GM21723 (cell line): ENCODE data around the gene CRABP1.

Source experiments
- ATAC-seq: cut with Tn5 transposase; IDR thresholded peaks from one replicate; pipeline ENCODE4 v1.9.1; 2021; ENCODE audit warnings: mild to moderate bottlenecking, moderate library complexity; ENCODE audit not compliant: unreplicated experiment

CRABP1 gene

DNA sequence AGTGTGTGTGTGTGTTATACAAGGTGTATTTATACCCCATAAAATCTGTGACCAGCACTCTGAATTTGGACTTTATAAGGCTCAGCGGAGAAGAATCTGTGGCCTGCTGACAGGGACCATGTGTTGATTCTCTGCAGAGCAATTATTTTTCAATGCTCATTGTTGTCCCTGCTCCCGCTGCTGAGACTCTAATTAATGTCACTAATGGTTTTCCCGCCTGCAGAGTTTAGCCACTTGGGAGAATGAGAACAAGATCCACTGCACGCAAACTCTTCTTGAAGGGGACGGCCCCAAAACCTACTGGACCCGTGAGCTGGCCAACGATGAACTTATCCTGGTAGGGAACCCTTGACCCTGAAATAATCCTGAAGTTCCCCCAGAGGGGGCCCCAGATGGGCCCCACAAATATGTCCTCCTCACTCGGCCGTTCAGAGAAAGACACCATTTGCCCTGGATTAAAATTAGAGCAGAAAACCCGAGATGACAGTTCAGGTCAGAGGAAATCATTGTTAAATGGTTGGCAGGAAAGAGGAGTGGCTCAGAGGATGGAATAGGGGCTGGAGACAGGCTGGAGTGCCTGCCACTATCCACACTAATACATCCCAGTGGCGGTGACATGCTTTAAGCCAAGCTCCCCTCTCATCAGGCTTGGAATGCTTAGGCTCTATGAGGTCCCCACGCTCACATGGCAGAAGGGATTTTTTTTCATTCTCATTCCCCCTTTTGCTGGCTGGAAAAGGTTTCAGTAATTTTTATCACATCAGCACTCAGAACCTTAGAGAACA, 3.3 kb downstream of the CRABP1 start:
- no peak for ATAC-seq

DNA sequence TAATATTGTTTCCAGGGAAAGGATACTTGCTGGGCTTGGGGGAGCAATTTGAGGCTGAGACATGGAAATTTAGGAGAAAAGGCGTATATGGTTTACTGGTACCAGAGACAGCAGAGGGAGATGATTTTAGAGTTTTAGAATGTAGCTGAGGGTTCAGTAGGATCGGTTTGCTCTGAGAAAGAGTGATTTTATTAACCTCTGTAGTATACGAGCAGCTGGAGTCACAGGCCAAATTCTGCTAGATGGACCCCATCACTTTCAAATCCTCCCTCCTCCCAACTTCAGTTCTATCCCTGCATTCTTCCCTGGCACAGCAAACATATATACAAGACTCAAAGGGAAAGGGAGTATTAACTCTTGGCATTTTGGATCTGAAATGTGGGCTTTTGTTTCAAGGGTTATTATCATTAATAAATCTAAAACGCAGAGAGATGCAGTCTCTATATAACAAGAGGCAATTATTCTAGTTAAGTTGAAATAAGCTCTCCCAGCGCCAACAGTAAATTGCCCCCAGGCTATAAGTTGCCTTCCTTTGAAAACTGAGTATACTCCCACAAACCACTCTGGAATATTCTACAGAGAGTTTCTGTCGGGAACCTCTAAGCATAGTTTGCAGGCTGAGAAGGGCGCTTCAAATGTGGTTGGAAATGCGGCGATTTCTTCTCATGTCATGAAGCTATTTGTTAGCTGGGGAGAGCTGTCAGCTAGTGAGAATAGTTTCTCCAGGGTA, 5.4 kb downstream of the CRABP1 start:
- ATAC-seq: no peak

GRCh38 chr15:78347586-78348543, 7.7 kb downstream of the CRABP1 start:
- no peak for ATAC-seq

DNA sequence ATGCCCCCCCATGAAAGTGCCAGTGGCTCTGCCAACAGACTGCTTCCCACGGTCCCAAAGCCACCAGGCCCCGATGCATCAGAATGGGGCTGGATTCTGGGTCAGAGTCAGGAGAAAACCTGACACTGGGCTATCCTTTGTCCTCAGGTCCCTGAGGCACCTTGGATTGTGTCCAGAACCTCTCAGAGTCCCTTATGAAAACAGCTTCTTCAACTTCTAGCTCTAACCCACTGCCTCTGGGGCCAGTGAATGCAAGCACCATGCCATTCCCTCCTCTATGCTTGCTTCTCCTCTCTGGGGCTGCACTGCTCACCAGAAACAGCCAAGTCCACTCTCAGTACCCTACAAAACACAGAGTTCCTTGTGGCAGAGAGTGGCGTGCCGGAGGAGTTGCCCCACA, 9.9 kb downstream of the CRABP1 start:
- ATAC-seq: no peak

DNA sequence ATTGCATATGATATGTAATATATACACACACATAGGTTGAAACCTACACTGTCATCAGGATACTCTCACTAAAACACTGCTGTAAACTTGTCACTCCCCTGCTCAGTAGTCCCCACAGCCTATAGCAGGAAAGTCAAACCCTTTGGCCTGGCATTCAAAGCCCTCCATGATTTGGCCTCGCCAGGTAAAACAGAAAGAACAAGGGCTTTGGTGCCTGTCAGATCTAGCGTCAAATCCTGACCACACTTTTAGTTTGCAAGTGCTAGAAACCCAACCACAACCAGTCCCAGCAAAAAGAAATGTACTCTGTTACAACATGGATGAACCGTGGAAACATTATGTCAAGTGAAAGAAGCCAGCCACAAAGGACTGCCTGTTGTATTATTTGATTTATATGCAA, 11.4 kb downstream of the CRABP1 start:
- ATAC-seq: no peak

GRCh38 chr15:78353093-78353492, 12.9 kb downstream of the CRABP1 start:
- no peak for ATAC-seq

- ATAC-seq: no peak
Measured at GRCh38 chr15:78355177-78355576, 15.0 kb downstream of the CRABP1 start.

- ATAC-seq: no peak
Measured at GRCh38 chr15:78358102-78358870, 18.1 kb downstream of the CRABP1 start.

DNA sequence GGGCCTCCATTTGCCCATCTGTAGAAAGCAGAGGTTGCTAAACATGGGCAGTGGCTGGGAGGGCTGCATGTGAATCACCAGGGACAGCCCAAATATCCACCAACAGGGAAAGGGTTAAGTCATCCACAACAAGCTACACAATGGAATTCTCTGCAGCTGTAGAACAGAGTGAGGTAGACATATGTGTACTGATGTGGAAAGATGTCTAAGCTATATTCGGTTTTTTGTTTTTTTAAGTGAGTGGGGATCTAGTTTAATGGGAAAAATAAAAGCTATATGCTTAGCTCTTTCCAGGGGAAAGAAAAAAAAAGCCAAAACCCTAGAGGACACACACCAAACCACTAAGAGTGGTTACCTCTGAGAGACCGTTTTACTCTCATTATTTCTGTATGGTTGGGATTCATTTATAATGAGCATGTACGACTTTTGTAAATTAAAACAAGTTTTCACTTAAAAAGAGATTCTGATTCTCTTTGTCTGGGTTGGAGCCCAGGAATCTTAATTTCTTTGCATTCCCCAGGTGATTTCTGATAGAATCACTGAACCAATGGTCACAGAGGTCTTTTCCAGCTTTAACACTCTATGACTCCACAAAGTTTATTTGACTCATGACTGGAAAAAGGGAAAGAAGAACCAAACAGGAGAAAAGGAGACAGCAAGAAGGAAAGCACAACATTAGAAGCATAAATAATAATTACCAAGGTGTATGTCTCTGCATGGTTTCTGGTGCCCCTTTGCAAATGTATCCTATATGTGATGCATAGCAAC, 19.1 kb downstream of the CRABP1 start:
- no peak for ATAC-seq

DNA sequence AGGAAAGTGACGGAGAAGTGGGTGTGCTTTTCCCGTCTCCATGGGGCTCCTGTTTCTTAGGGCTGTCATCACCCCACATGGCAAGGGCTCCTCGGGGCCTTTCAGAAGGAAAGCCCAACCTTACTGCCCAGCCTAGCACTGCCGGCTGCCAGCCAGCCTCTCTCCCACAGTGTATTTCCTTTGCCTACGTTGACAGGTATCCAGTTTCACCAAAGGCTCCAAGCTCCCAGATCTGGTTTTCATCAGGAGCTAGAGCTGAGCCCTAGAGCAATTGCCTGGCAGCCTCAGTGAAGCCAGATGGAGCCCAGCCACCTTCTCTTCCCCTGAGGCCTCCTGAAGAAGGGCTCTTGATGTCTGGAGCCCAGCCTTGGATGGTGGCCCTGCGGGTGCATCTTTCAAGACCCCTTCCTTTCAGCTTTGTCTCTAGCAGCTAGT, 20.2 kb downstream of the CRABP1 start:
- ATAC-seq: no peak

GRCh38 chr15:78360958-78361718, 21.0 kb downstream of the CRABP1 start:
- no peak for ATAC-seq

DNA sequence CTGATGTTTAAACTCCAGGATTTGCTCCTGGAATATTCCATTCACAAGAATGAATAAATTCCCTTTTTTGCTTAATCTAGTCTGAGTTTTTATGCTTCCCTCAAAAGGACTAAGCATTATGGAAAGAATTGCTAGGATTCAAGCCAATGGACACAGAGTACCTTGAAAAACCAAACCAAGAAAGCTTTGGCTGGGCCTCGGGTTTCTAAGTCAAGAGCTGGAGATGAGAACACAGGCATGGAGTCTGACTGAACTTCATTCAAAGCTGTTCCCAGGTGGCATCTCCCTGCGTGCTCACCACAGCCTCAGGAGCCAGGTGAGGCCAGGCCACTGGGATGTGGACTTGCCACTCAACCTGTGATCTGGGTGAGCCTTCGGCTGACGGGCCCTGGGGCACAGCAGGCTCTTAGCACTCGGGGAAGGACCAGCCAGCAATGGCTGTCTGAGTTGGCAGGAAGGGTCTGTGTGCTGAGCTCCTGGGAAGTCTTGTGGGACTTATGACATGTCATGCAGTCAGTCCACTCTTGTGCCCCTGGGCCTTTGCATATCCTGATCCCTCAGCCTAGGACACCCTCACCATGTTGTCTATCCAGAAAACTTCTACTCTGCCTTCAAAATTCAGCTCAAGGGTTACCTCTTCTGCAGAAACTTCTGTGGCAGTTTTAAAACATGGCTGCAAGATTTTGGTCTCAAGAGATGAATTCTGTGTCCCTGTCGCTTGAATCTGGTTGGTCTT, 21.8 kb downstream of the CRABP1 start:
- no peak for ATAC-seq

GRCh38 chr15:78362716-78363380, 22.7 kb downstream of the CRABP1 start:
- no peak for ATAC-seq

- ATAC-seq: no peak
Measured at GRCh38 chr15:78363381-78363734, 23.2 kb downstream of the CRABP1 start.

DNA sequence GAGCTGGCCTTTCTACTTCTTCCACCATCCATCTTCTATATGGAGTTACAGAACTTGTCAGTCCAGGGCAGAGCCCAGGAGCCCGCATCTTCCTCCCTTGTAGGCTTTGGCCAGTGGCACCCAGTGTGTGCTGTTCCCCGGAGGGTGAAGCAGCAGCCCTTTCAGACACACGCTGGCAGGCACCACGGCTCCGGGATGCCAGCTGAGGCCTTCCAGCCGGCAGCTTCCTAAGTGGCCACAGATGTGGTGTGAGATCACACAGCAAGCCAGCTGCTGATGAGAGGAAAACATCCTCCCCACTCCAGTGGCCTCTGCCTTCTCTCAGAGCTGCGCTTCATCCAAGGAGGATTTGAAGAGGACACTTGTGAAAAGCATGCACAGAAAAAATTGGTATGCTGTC, 24.1 kb downstream of the CRABP1 start:
- ATAC-seq: no peak

- no peak for ATAC-seq
Measured at GRCh38 chr15:78365917-78366316, 25.8 kb downstream of the CRABP1 start.

GRCh38 chr15:78366342-78366741, 26.2 kb downstream of the CRABP1 start:
- no peak for ATAC-seq

DNA sequence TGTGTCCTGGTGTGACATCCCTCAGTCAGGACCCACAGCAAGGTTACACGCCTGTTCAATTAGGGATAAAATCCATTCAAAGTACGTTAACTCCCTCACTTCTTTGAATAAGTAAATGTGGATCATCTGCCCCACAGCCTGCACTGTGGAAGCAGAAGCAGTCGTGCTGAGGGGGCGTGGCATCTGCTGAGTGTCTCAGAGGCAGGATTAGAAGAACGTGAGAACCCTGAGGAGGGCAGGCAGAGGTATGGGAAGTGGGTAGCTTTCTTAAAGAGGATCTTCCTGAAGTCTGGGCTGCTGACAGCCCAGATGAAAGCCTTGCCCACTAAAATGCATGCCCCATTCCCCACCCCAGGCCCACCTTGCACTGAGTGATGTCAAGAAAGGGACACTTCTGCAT, 28.5 kb downstream of the CRABP1 start:
- ATAC-seq: no peak
